GM19239 (cell line): ENCODE measurements around the gene GTF3C4.
"Not testable (repeated sequence)": the region's sequence is repeated elsewhere in the genome, so short reads cannot be mapped to it uniquely, and the experiment has no call there.

Source experiments
- DNase-seq: peaks from one replicate; pipeline ENCODE4 v3.0.0; 2011; ENCODE audit warnings: low spot score; ENCODE audit not compliant: insufficient read length
- FAIRE-seq: peaks from 2 replicates; lab custom pipeline; 2011; peaks lifted over from hg19 to GRCh38; lab: Jason Lieb, UNC

Gene GTF3C4

GRCh38 chr9:132694144-132694543 lies 23.9 kb downstream of the GTF3C4 start:
- FAIRE-seq, result no peak

GRCh38 chr9:132697230-132697629 lies 27.0 kb downstream of the GTF3C4 start:
- FAIRE-seq (no peak), DNase-seq (no peak)

More at GRCh38 chr9:132694144-132694543, 23.9 kb downstream of the GTF3C4 start:
- no peak for DNase-seq

GRCh38 chr9:132698989-132699388 lies 28.7 kb downstream of the GTF3C4 start:
- FAIRE-seq, result no peak
- no peak for DNase-seq

- FAIRE-seq, result no peak
- no peak for DNase-seq
Observed at GRCh38 chr9:132699956-132700355, 29.7 kb downstream of the GTF3C4 start.

DNA sequence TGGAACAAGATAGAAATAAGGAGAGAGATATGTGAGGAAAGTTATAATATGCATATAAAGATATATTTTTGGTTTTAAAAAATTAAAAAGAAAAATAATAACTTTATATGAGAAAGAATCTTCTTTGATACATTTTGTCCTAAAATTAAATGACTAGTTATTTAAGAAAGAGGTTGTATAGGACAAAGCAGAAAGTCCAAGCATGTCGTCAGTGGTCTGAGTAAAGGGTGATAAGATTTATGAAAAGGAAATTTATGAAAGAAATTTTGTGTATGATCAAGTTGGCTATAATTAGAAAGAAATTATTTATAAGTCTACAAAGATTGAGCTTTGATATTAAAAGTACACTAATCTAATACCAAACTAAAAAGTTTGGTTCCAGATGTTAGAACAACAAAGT lies 32.0 kb downstream of the GTF3C4 start:
- FAIRE-seq, result no peak
- no peak for DNase-seq

DNA sequence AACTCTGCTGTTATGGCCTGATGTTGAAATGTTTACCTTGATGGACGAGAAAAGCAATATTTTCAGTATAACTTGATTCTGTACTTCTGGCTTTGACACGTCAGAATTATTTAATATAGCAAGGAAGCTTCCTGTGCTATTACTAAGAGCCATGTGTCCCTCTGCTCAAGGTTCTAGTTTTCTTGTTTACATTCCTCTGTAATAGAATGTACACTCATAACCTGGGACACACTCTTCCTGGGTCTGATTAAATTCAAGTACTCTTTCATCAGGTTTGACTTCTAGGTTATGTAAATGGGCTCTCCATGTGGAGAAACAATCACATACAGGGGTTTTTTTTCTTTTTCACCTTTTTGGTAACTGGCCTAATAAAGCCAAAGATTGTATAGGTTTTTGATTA lies 33.1 kb downstream of the GTF3C4 start:
- FAIRE-seq (no peak), DNase-seq (no peak)

GRCh38 chr9:132708239-132708638 lies 38.0 kb downstream of the GTF3C4 start:
- DNase-seq, result no peak
- FAIRE-seq, result no peak

GRCh38 chr9:132708769-132709430 lies 38.6 kb downstream of the GTF3C4 start:
- no peak for DNase-seq
- FAIRE-seq, result no peak

- DNase-seq, result no peak
- FAIRE-seq, result no peak
Observed at GRCh38 chr9:132710333-132710732, 40.1 kb downstream of the GTF3C4 start.

DNA sequence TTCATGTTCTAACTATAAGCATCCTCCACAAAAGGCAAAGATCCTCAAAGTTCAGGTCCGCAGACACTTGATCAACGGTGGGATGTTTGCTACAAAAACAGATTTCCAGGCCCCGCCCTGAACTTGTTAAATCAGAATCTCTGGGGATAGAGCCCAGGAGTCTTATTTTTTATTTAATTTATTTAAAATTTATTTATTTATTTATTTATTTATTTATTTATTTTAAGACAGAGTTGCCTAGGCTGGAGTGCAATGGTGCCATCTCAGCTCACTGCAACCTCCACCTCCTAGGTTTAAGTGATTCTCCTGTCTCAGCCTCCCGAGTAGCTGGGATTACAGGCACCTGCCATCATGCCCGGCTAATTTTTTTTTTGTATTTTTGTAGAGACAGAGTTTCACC lies 40.9 kb downstream of the GTF3C4 start:
- not testable (repeated sequence) for FAIRE-seq, DNase-seq

GRCh38 chr9:132711846-132712245 lies 41.6 kb downstream of the GTF3C4 start:
- no peak for FAIRE-seq
- DNase-seq, result no peak

DNA sequence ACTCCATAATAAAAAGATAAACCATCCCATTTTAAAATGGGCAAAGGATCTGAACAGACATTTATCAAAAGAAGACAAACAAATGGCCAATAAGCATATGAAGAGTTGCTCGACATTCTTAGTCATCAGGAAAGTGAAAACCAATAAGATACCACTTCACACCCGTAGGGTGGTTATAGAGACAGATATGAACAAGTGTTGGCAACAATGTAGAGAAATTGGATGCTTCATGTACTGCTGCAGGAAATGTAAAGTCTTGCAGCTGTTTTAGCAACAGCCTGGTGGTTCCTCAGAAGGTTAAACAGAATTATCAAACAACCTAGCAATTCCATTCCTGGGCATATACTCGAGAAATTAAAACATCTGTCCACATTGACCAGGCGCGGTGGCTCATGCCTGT lies 42.5 kb downstream of the GTF3C4 start:
- FAIRE-seq (no peak), DNase-seq (no peak)

DNA sequence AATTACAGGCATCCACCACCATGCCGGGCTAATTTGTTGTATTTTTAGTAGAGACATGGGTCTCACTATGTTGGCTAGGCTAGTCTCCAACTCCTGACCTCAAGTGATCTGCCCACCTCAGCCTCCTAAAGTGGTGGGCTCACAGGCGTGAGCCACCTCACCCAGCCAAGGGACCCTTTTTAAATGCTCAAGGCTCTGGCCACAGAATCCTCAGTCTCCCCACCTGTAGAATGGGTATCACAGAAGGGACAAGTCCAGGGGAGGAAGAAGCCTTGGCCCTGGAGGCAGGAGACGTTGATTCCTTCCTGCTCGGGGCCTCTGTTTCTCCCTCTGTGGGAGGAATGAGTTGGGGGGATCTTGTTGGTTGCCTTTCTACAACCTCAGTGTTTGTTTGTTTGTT lies 45.7 kb downstream of the GTF3C4 start:
- FAIRE-seq (no peak), DNase-seq (no peak)

DNA sequence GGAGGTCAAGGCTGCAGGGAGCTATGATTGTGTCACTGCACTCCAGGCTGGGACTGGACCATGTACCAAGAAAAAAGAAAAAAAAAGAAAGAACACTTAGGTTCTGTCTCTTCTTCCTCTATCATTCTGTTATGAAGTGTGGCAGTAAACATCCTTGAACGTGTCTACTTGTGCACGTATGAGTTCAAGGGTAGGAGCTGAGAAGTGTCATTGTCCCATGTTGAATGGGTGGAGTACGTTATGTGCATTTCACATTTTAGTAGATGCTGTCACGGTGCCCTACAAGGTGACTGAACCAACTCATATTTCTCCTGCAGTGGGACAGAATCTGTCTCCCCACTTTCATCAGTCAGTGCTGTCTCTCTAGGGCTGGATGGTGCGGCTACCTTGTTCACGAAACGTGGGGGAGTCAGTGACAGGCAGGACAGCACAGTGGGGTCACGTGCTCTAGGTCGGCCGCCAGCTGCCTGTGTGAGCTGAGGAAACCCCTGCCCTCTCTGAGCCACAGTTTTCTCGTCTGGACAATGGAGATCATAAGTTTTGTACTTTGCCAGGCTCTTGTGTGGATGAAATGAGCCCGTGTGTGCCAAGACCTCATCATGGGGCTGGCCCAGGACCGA lies 47.2 kb downstream of the GTF3C4 start:
- FAIRE-seq, result no peak

GRCh38 chr9:132718381-132718928 lies 48.2 kb downstream of the GTF3C4 start:
- not testable (repeated sequence) for FAIRE-seq, DNase-seq

More for the DNA sequence above, 47.2 kb downstream of the GTF3C4 start:
- no peak for DNase-seq

DNA sequence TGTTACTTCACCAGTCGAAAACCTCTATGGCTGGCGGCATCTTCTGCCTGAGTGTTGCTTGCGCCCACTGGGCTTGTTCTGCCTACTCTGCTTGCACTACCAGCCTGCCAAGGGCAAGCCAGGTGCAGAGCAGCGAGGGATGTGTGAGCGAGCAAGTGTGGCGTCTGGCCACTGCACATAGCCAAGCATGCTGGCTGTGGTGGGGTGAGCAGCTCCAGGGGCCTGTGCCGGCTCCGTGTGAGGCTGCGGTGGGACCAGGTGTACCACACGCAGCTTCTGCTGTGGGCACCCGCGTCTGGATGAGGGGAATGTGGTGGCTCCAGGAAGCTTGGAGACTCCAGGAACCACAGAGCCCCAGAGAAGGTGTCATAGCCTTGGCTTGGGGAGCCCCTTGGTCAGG lies 51.4 kb downstream of the GTF3C4 start:
- FAIRE-seq, result no peak
- no peak for DNase-seq

DNA sequence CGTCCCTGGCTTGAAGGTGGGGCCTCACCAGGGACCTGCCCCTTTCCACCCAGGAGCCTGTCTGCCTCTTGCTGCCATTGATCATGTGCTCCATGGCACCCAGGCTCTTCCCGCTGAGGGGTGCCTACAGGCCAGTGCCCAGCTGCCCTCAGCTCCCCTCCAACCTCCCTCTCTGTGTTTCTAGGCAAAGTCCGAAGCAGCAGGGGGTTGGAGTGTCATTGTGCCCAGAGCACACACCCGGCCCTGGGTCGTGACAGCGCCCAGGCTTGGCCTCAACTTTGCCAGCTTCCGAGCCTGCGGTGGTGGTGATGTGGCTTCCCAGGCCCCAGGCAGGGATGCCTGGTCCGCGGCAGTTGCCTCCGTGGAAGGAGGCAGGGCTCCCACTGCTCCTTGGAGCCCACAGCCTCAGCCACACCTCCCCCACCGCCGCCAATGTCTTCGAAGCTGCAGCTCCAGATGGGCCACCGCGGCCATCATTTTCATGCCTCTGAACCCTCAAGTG lies 52.4 kb downstream of the GTF3C4 start:
- DNase-seq, result no peak
- no peak for FAIRE-seq

- no peak for DNase-seq
- no peak for FAIRE-seq
Observed at GRCh38 chr9:132723809-132724208, 53.5 kb downstream of the GTF3C4 start.

DNA sequence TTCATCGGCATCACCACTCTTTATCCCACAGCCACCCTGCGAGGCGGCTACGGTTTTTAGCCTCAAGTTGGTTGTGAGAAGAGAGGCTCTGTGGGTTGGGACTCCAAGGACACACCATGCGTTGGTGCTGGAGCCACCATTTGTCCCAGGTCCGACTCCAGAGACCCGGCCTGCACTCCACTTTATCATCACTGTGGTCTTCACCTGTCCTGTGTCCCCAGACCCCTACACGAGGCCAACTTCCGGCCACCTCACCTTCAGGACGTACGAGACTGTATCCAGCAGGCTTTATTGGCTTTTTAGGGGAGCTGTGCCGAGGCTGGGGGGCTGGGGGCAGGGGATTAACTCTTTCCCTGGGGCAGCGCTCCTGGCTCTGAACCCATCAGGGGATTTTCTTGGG lies 55.0 kb downstream of the GTF3C4 start:
- FAIRE-seq, result no peak

GRCh38 chr9:132726576-132727130 lies 56.4 kb downstream of the GTF3C4 start:
- FAIRE-seq (no peak), DNase-seq (no peak)

More for the DNA sequence above, 55.0 kb downstream of the GTF3C4 start:
- no peak for DNase-seq

DNA sequence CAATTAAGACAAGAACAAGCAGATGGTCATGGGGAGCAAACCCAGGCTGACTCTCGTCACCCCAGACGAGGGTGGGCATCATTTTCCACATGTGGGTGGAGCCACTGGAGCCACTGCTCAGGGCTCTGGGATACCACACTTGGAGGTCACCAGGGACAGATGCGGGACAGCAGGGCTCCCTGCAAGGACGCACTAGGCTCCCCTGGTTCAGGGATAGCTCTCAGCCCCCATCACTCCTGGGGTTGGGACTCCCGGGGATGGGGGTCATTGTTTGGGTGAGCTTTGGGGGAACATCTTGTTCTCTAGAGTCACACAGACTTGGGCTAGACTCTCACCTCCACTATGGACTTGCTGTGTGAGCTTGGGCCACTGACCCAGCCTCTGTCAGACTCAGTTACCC lies 57.8 kb downstream of the GTF3C4 start:
- DNase-seq (no peak), FAIRE-seq (no peak)
